ENCODE measurements around the gene NRG2.

GRCh38 chr5:139812836-139813805 is 230.0 kb downstream of the NRG2 start:
- TF ChIP-seq CTCF (IDR thresholded peaks at IDR 0.05) (no peak), ZFX (IDR thresholded peaks at IDR 0.05; ENCODE audit: borderline replicate concordance) (no peak)

Measured in 22Rv1 (cell line).